Activated T-helper 17 cell treated with anti-CD3 and anti-CD28 coated beads, Interleukin-2, amount 50 U/mL, for 72 hours (primary cell): ENCODE results near the gene MYO5A. TPM values are rescaled to one million over a fixed set of nuclear protein-coding genes. Genes with fewer than 3 reads are reported as not detected.
"Not testable (repeated sequence)": the region's sequence is repeated elsewhere in the genome, so short reads cannot be mapped to it uniquely, and the experiment has no call there.

Source experiments
- ATAC-seq: fragments of 150-1000 bp; cut with Tn5 transposase; replicated peaks from 2 replicates; pipeline ENCODE4 v1.10.0; 2021; ENCODE audit warnings: mild to moderate bottlenecking, moderate library complexity
- H3K27ac Mint-ChIP-seq: one replicate; pipeline ENCODE4 v1.8.0; 2022; ENCODE audit warnings: mixed read lengths
- H3K27me3 Mint-ChIP-seq: one replicate; pipeline ENCODE4 v1.8.0; 2022; ENCODE audit warnings: mixed read lengths
- H3K36me3 Mint-ChIP-seq: one replicate; pipeline ENCODE4 v1.8.0; 2022; ENCODE audit warnings: low read depth, mild to moderate bottlenecking, mixed read lengths
- H3K4me1 Mint-ChIP-seq: one replicate; pipeline ENCODE4 v1.8.0; 2022; ENCODE audit warnings: mixed read lengths
- H3K4me3 Mint-ChIP-seq: one replicate; pipeline ENCODE4 v1.8.0; 2022; ENCODE audit warnings: mild to moderate bottlenecking, mixed read lengths
- H3K9me3 Mint-ChIP-seq: one replicate; pipeline ENCODE4 v1.8.0; 2022; ENCODE audit warnings: mixed read lengths
- total RNA-seq, 2 donors: library from RNA; stranded (reverse); gene quantifications; one replicate each; pipeline ENCODE4 v1.2.3, GENCODE V29; 2022

The MYO5A gene
- total RNA-seq, 2 donors from 2014 or later: 33.1 to 59.3 TPM

DNA sequence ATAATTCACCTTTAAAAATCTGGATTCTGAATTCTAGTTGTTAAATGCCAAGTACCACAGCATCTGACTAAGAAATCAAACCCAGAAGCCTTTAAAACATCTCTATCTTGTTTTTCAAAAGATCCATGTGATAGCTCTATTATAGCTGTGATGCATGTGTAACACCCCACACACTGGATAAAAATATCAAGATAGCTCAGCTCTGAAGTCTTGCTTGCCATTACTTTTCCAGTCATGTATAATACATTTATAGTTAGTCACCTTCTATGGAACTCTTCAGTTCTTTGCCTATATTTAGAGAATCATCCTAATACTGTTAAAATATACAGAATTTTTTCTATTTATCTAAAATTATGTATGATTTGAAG is 28.6 kb upstream of the MYO5A start:
- peaks cover 93% of the 10 kb centered on the region for H3K36me3 Mint-ChIP-seq
- peaks cover 40% of the 10 kb centered on the region for H3K4me1 Mint-ChIP-seq
- peak overlapping the region; percentile 65 for H3K27ac Mint-ChIP-seq
- no peaks in the 10 kb centered on the region for H3K9me3 Mint-ChIP-seq
- no peak overlapping the region for H3K4me3 Mint-ChIP-seq
- no peaks in the 10 kb centered on the region for H3K27me3 Mint-ChIP-seq
- ATAC-seq: no peak

DNA sequence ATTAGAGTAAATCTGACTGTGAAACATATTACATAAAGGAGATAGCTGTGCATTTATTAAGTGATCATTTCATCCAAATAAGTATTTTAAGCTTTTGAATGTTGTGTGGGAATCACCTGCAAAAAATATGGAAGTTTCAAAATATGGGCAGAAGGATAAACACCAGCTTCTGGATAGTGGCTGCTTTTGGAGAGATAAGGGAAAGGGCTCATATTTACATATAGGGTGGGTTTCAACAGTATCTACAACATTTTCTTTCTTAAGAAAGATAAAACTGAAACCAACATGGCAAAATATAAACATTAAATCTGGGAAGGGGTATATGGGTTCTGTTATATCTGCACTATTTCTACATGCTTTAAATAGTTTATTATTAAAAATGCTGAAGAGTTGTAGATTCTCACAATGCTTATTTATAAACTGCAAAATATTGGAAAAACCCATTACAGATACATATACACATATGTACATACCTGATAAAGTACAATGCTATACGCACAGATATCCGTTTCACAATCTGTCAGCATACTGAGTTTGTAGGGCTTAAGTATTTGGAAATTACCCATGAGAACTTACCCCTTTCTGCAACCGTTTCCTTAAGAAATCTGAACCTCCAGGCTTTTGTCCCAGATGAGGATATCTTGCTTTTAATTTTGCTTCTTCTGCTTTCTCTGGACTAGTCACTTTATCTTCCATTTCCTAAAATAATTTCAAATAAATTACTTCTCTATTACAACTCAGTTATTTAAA is 28.0 kb upstream of the MYO5A start:
- Mint-ChIP-seq H3K4me1 (peaks cover 40% of the 10 kb centered on the region), H3K4me3 (peak overlapping the region; percentile 7), H3K27ac (peak overlapping the region; percentile 65), H3K27me3 (no peaks in the 10 kb centered on the region), H3K9me3 (no peaks in the 10 kb centered on the region), H3K36me3 (peaks cover 94% of the 10 kb centered on the region)
- ATAC-seq: no peak

DNA sequence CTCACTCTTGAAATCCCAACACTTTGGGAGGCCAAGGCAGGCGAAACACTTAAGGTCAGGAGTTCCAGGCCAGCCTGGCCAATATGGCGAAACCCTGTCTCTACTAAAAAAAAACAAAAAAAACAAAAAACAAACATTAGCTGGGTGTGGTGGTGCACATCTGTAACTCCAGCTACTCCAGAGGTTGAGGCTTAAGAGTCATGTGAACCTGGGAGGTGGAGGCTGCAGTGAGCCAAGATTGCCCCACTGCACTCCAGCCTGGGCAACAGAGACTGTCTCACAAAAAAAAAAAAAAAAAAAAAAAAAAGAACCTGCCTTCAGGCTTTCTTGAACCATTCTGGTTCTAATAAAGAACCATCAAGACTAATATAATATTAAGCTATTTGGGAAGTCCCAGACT is 23.6 kb upstream of the MYO5A start:
- ATAC-seq: no peak
- no peak overlapping the region for H3K27ac Mint-ChIP-seq
- H3K4me1 Mint-ChIP-seq: peaks cover 12% of the 10 kb centered on the region
- no peak overlapping the region for H3K4me3 Mint-ChIP-seq
- H3K36me3 Mint-ChIP-seq: peaks cover 97% of the 10 kb centered on the region
- H3K27me3 Mint-ChIP-seq: no peaks in the 10 kb centered on the region
- H3K9me3 Mint-ChIP-seq: no peaks in the 10 kb centered on the region

DNA sequence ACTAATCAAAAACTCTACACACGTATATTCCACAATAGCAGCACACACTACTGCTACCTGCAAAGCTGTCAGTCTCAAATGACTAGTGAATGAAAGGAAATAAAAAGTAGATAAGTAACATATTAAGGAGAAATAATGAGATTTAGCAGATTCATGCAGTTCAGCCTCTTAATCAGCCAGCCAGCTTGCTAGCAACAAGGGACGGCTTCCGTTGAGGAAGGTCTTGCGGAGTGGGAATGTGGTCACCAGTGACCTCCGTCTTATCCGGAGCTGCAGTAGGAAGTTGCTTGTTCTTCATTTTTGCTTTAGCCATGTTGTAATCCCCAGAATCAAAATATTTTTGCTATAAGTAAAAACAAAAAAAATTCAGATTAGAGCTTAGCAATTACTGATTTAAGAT is 23.1 kb upstream of the MYO5A start:
- ATAC-seq: no peak
- H3K9me3 Mint-ChIP-seq: no peaks in the 10 kb centered on the region
- no peak overlapping the region for H3K4me3 Mint-ChIP-seq
- no peak overlapping the region for H3K27ac Mint-ChIP-seq
- peaks cover 12% of the 10 kb centered on the region for H3K4me1 Mint-ChIP-seq
- no peaks in the 10 kb centered on the region for H3K27me3 Mint-ChIP-seq
- H3K36me3 Mint-ChIP-seq: peaks cover 97% of the 10 kb centered on the region

DNA sequence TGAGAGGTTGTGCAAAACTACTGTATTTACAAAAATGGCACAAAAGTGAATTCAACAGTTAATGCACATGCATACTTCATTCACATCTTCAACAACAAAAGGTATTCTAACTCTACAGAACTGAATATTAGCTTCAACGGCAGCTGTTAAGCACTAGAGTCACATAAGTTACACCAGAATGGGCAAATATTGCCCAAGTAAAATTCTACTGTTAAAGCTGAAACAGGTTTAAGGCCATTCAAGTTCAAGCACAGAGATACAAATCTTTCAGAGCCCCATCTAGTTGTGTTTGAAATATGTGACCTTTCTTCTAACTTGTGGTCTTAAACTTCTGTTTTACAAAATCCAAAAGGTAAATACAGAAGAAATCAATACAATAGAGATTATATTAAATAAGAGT is 22.5 kb upstream of the MYO5A start:
- not testable (repeated sequence) for ATAC-seq, H3K4me3 Mint-ChIP-seq, H3K9me3 Mint-ChIP-seq, H3K27me3 Mint-ChIP-seq, H3K27ac Mint-ChIP-seq, H3K4me1 Mint-ChIP-seq
- peaks cover 97% of the 10 kb centered on the region for H3K36me3 Mint-ChIP-seq

DNA sequence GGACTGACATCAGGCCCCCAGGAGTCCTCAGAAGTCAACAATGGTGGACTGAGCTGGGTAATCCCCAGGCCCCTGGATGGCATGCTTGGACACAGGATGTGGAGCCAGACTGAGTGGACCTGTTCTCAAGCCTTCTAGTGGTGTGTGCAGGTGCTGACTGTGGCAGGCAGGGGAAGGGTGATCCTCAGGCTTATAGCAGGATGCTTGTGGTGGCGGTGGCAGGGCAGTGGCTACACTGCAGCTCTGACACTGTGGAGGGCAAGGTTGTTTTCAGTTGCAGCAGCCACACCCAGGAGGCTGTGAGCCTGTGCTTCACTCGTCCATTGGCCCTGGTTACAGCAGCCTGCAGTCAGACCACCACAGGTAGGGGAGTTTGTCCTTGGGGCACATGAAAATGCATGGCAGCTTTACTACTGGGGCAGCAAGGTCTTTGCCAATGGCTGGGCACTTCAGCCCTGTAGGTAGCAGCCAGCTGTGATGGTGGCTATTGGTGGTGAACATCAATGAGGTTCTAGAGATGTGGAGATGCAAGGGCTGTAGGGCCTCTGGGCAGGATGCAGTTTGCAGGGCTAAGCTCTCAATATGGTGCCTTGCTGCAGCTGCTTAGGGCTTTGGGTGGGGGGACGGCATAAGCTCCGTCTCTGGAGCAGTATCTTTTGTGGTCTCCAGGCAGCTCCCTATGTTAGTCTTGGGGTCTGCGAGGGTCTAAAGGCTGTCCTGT is 17.5 kb upstream of the MYO5A start:
- Mint-ChIP-seq H3K27me3 (no peaks in the 10 kb centered on the region), H3K4me3 (no peak overlapping the region), H3K27ac (no peak overlapping the region), H3K36me3 (peaks cover 56% of the 10 kb centered on the region), H3K4me1 (no peaks in the 10 kb centered on the region), H3K9me3 (no peaks in the 10 kb centered on the region)
- ATAC-seq: peak; percentile 52

DNA sequence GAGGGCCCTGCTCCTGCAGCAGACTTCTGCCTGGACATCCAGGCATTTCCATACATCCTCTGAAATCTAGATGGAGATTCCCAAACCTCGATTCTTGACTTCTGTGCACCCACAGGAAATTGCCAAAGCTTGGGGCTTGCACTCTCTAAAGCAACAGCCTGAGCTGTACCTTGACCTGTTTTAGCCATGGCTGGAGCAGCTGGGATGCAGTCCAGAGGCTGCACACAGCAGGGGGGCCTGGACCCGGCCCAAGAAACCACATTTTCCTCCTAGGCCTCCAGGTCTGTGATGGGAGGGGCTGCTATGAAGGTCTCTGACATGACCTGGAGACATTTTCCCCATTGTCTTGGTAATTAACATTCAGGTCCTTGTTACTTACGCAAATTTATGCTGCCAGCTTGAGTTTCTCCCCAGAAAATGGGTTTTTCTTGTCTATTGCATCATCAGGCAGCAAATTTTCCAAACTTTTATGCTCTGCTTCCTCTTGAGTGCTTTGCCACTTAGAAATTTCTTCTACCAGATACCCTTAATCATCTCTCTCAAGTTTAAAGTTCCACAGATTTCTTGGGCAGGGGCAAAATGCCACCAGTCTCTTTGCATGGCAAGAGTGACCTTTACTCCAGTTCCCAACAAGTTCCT is 11.8 kb upstream of the MYO5A start:
- H3K27me3 Mint-ChIP-seq: no peaks in the 10 kb centered on the region
- ATAC-seq: no peak
- no peak overlapping the region for H3K27ac Mint-ChIP-seq

DNA sequence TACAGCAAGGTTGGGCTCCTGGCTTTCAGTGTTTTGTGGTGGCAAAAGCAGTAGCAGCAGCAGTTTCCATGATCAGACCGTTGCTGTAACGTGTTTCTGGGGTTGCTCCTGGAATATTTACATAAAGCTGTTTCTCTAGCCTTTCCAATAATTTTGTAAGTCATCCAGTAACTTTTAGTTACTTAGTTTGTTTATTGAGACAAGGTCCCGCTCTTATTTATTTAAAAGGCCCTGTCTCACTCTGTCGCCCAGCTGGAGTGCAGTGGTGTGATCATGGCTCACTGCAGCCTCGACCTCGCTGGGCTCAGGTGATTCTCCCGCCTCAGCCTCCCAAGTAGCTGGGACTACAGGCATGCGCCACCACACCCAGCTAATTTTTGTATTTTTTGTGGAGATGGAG is 8.8 kb upstream of the MYO5A start:
- H3K27ac Mint-ChIP-seq: no peak overlapping the region
- no peaks in the 10 kb centered on the region for H3K9me3 Mint-ChIP-seq
- no peaks in the 10 kb centered on the region for H3K27me3 Mint-ChIP-seq
- no peaks in the 10 kb centered on the region for H3K36me3 Mint-ChIP-seq
- ATAC-seq: no peak
- no peak overlapping the region for H3K4me3 Mint-ChIP-seq
- H3K4me1 Mint-ChIP-seq: peaks cover 7% of the 10 kb centered on the region

More for the DNA sequence above, 11.8 kb upstream of the MYO5A start:
- Mint-ChIP-seq H3K9me3 (no peaks in the 10 kb centered on the region), H3K4me3 (no peak overlapping the region), H3K36me3 (no peaks in the 10 kb centered on the region), H3K4me1 (peaks cover under 1% of the 10 kb centered on the region)

DNA sequence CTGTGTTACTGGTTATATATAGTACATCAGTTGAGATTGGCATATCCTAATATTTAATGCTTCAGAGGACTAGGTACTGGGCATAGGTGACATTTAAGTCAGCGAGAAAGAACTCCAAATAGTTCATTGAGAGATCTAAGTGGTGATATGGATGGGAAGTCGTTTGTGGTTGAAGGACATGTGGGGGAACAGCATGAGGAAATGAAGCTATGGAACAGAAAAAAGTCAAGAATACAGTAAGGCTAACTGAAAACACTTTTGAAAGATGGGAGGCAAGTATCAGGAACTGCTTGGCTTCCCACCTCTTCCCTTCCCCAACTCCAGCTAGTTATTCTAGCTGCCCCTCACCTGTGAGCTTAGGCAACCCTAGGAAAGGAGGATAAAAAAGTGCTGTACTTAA is 3.7 kb upstream of the MYO5A start:
- Mint-ChIP-seq H3K9me3 (no peaks in the 10 kb centered on the region), H3K4me3 (no peak overlapping the region), H3K36me3 (no peaks in the 10 kb centered on the region), H3K27ac (no peak overlapping the region), H3K27me3 (no peaks in the 10 kb centered on the region), H3K4me1 (peaks cover 20% of the 10 kb centered on the region)
- ATAC-seq: no peak

DNA sequence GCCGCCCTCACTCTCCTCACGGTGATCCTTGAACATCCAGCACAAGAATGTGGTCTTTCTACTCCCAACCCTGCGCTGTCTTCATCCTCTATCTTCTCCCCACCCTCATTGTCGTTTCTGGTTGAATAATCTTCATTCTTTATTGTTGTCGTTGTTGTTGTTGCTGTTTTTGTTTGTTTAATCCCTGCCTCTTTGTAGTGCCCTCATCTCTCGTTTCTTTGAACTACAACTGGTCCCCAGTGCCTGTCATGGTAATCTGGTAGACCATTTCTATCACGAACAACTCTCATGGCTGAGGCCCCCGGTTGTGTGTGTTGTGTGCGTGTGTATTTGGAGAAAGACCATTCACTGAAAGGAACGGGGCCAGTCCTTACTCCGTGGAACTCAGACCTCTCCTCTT is 1.3 kb upstream of the MYO5A start:
- no peak for ATAC-seq
- Mint-ChIP-seq H3K27me3 (no peaks in the 10 kb centered on the region), H3K4me3 (peak overlapping the region; percentile 85)

DNA sequence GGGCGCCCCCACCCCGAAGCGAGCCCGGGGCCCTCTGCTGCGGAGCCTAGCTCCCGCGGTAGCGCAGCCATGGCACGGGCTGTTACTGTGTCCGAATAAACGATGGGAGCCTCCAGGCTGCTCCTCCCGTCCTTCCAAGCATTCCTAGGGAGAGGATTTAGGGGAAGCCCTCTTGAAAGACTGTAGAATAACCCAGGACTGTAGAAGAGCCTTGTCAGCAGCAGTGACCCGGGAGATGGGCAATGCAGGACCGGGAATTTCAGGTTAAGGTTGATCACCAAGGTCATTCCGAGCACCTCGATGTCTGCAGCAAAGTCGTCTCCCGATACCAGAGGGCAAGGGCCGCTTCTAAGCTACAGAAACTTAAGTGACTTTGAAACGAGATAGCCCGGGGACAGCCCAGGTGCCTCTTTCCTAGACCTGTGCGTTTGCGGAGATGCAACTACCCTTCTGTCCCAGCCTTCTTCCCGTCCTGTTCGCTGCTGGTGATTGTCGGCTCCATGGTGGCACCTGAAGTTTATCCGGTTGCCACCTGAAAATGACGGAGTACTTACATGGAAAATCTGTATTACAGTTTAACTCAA is 753 bp upstream of the MYO5A start:
- Mint-ChIP-seq H3K27me3 (no peaks in the 10 kb centered on the region), H3K9me3 (no peaks in the 10 kb centered on the region), H3K27ac (peak overlapping the region; percentile 88), H3K36me3 (no peaks in the 10 kb centered on the region), H3K4me1 (peaks cover 26% of the 10 kb centered on the region), H3K4me3 (peak overlapping the region; percentile 85)
- peak; percentile 9 for ATAC-seq

More for the DNA sequence above, 1.3 kb upstream of the MYO5A start:
- Mint-ChIP-seq H3K9me3 (no peaks in the 10 kb centered on the region), H3K4me1 (peaks cover 26% of the 10 kb centered on the region), H3K27ac (peak overlapping the region; percentile 88), H3K36me3 (no peaks in the 10 kb centered on the region)

DNA sequence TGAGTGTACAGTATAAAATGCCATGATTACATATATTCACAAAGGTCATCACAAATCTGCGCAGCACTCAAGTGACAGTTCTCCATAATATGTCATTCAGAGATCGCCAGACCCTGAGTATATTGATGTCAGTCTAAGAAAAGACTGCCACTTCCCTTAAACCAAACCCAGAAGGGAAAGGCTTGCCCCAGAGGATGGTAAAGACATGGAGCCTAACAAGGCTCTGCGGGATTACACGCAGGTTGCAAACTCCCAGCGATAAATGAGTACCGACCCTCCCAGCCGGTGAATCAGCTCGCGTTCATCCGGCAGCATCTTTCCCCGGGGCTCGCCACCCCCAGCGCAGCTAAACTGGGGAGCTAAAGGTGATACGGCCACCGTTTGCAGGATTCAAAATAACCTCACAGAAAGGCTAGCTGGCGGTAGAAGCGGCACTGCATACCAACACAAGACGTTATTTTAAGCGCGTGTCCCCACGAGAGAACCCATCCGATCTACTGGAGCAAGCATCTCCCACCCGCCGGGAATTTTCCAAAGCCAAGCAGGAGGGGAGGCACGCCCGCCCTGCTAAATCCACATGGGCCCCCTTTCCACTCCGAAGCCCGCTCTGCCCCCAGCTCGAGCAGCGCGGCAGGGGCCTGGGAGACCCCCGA is 643 bp downstream of the MYO5A start:
- H3K27me3 Mint-ChIP-seq: no peaks in the 10 kb centered on the region
- peaks cover 32% of the 10 kb centered on the region for H3K4me1 Mint-ChIP-seq
- peak overlapping the region; percentile 96 for H3K4me3 Mint-ChIP-seq
- ATAC-seq: peak; percentile 27
- H3K36me3 Mint-ChIP-seq: no peaks in the 10 kb centered on the region
- peak overlapping the region; percentile 94 for H3K27ac Mint-ChIP-seq
- no peaks in the 10 kb centered on the region for H3K9me3 Mint-ChIP-seq

DNA sequence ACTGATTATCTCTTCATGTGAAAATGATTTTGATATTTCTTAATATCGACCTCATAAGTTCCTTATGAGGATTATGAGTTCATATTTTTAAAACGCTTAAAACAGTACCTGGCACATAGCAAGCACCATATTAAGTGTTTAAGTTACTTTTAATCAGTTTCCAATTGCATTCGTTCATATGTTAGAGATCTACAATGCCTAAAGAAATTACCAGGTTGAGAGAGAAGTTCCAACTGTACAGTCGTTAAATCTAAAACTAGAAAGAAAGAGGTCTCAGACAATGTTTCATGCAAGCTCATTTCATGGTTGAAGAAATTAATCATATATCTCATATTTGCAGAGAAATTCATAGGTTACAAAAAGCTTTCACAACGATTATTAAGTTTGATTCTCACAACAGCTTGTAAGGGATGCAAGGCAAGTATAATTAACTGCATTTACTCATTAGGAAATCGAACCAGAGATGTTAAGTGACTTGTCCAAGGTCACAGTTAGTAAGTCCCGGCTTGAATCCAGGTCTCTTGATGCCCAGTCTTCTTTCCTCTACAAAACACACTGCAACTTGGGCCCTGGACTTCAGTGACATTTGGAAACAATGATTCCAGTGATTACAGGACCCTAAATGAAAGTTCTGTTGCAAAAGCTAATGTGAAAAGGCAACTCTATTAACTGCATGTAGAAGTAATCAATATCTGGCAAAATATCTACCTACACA is 1.3 kb downstream of the MYO5A start:
- H3K36me3 Mint-ChIP-seq: no peaks in the 10 kb centered on the region
- H3K27ac Mint-ChIP-seq: peak overlapping the region; percentile 94
- no peaks in the 10 kb centered on the region for H3K9me3 Mint-ChIP-seq
- ATAC-seq: no peak
- H3K4me3 Mint-ChIP-seq: peak overlapping the region; percentile 96
- H3K4me1 Mint-ChIP-seq: peaks cover 34% of the 10 kb centered on the region
- no peaks in the 10 kb centered on the region for H3K27me3 Mint-ChIP-seq
